CD4-positive, alpha-beta T cell treated with Interleukin-1 beta for 1 hour (primary cell): Measurements from ENCODE around the gene CASQ2.

Source experiments
- DNase-seq, 2 donors: peaks; one replicate each; pipeline ENCODE4 v3.0.0-alpha.2; 2020 to 2022

Gene CASQ2

DNA sequence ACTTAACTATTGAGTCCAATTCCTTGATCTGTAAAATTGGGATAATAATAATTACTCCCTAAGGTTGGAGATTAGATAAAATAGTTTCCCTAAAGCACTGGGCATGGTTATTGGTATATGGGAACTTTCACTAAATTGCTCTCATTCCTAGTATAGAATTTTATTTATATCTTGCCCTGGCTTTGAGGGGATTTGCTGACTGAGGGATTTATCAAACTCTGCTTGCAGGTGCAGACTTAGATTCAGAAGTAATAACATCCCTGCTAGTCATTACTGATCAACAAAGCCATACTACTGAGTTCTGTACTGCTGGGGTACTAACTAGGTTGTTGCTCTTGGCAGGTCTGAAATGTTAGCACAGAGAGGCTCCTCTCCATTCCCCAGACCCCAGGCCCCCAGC is 41.9 kb downstream of the CASQ2 start:
- DNase-seq, result no peak

DNA sequence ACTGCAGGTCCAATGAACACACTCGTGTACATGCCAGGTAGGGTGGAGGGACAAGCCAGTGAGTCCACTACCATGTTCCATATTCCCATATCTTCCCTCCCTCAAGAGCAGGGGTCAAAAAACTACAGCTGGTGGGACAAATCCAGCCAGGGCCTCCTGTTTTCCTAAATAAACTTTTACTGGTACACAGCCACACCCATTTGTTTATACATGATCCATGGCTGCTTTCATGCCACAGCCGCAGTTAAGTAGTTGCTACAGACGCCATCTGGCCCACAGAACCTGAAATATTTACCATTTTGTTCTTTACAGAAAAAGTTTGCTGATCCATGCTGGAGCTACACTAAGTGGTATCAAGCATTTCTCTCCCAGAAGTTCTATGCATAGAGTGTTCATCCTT is 42.4 kb downstream of the CASQ2 start:
- no peak for DNase-seq

DNA sequence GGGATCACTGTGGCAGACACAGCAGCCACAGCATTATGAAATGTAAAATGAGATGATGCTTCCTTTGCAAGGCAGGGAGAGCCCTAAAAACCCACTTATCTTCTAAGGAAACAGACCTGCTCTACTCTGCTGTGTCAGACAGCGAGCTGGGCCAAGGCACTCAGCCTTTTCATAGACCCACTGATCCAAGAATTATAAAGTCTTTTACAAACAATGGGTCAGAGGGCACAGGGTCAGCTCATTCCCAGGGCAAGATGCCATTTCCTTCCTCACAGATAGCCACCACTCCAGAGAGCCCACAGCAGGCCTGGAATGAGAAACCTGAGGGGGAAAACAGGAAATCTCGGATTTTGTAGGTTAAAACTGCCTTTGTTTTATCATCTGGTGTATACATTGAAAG is 42.9 kb downstream of the CASQ2 start:
- DNase-seq, result no peak

DNA sequence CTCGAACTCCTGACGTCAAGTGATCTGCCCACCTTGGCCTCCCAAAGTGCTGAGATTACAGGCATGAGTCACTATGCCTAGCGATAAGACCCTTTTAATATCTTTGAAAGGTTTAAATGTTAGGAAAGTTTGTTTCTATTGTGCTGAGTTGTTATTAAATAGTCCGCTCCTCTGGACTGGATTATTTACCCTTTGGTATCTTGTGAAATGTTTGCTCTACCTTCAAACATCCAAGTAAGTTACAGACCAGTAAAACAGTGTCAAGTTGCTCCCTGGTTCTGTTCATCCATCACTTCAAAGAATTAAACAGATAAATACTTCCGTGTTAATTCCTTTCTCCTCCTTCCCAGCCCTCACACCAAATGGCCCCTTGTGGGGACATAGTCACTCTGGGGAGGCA is 44.8 kb downstream of the CASQ2 start:
- DNase-seq, result no peak

DNA sequence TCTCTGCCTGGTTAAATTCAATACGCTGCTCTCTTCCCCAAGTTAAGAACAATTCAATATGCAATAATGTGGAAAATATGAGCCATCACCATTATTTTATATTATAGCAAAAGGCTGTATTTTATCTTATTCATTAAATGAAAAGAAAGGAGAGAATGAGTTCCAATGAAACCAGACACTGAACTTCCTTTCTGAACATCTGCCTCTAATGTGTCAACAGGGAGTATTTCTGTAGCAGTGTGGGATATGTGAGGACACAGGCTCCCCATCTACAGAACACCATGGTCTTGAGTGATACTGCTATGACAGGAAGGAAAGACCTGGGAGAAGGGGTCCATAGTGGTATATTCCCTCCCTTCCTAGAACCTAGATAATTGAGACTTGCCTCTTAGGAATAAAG is 46.3 kb downstream of the CASQ2 start:
- no peak for DNase-seq

DNA sequence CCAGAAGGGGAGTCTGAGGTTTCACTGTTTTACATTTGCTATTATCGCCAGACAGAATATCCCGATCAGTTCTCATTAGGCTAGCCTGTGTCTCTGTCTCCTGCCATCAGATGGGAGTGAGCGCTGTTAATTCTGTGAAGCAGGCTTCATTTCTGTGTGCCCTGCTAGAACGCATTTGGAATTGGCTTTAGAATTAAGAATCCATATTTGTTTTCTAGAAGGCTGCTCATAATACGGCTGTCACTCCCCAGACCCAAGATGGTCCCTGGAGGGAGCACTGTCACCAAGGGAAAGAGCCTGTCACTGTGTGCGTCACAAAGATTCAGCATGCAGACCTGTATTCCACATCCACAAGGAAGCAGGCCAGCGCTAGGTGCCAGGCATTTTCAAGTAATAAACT is 49.2 kb downstream of the CASQ2 start:
- no peak for DNase-seq

DNA sequence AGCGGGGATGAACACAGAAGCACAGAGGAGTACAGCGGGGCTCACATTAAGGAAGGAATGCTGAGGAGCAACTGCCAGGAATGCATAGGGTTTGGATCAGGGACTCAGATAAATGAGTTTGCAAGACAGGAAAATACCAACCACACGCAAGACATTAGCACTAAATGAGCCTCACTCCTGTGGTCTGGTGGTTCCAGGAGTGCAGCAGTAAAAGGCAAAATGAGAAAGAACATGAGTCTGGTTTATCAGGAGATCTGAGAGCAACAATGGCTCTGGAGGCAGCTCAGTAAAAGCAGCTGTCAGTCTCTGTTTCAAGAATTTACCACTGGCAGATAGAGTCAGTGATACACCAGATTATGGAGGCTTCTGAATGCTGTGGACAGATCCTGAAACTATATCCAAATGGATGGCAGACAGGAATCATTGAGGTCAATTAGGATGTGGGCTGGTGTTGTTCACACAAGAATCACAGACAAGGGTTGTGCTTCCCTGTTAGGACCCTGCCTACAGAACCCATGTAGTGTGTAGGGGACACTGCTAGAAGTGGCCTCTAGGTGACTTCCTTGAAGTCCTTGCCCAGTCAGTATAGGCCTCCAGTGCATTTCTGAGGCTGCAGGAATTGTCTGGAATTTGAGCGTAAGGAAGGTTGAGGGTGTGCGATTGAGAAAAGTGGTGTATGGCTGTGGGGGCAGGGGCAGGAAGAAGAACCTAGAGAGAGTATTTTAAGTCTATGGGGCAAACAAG is 50.3 kb downstream of the CASQ2 start:
- no peak for DNase-seq

DNA sequence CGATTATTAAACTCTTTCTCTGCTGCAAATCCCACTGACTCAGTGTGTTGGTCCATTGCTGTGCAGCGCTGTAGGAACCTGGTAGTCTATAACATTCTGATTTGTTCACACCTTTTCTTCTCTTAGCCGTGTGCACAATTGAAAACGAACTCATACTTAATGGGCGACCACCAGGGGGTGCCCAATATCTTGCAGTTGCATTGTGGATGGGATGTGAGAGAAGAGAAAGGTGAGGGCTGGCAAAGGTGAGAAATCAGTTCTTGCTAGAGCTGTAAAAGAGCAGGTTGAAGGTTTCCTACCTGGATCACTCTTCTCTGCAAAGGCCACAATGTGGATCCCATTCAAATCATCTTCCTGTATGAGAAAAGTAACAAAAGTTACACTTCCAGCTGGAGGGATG is 51.0 kb downstream of the CASQ2 start:
- peak; percentile 3 to 13 for DNase-seq

DNA sequence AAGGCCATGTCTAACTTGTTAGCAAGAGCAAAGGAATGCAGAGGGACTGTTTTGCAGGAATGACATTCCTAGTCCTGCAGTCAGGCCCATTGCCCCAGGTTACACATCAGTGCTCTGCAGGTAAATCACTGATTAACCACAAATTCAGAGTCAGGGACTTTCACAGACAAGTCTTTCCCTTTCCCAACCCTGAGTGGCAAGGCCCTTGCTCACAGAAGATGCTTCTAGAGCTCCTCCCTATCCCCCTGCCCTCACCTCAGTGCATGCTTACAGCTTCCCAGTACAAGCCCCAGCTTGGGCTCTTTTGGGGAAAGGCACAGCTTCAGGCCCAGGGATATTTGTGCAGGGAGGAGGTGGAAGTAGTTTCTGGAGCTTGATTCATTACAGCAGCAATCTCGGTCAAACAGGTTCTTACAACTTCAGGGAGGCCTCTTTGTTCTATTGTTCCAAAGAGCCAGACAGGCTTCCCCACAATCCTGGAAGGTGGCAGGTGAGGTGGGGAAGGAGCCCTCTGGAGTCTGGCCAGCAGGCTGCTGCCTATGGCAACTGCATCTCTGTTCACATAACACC is 53.9 kb downstream of the CASQ2 start:
- DNase-seq, result no peak

DNA sequence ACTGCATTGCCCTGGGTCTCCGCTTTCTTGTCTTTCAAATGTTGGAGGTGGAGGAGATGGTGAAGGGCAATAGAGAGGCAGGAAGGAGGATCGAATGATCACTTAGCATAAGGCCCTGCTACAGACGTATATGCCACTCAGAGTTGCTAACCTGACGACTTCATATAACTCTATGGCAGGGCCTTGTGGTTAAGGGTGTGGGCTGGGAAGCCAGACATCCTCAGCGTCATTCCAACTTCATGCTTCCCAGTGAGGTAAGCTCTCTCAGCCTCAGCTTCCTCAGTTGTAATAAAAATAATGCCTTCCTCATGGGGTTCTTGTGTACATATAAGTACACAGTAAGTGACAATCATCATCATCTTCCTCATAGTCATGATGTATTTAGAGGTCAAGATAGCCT is 54.6 kb downstream of the CASQ2 start:
- DNase-seq, result no peak

DNA sequence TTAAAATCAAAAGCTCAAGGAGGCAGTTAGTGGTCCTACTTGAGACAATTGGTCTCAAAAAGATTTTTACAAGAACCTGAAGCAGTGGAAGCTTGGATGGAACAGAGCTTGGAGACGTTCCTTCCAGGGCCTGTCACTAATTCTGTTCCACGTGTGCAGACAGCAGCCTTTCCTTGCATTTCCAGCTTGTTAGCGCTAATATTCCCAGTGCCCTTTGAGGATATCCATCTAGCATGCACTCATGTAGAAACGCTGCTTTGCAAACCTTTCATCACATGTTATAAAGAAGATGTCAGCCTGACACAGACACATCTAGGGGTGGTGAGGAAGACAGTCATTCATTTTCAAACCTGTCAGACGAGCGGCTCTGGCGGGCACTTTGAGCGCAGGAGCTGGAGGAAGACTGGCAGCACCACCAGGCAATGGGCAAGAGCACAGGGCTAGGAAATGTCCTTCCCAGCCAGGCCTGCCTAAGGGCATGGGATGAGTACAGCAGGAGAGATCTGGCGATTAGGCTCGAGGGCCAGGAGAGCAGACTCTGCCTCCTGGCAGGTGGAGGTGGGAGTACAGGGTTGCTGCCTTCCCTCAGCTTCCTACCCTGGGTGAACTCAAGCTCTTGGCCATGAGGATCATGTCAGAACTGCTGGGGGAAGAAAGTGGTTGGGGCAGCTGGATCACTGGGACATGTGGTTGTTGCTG is 55.5 kb downstream of the CASQ2 start:
- DNase-seq, result no peak

DNA sequence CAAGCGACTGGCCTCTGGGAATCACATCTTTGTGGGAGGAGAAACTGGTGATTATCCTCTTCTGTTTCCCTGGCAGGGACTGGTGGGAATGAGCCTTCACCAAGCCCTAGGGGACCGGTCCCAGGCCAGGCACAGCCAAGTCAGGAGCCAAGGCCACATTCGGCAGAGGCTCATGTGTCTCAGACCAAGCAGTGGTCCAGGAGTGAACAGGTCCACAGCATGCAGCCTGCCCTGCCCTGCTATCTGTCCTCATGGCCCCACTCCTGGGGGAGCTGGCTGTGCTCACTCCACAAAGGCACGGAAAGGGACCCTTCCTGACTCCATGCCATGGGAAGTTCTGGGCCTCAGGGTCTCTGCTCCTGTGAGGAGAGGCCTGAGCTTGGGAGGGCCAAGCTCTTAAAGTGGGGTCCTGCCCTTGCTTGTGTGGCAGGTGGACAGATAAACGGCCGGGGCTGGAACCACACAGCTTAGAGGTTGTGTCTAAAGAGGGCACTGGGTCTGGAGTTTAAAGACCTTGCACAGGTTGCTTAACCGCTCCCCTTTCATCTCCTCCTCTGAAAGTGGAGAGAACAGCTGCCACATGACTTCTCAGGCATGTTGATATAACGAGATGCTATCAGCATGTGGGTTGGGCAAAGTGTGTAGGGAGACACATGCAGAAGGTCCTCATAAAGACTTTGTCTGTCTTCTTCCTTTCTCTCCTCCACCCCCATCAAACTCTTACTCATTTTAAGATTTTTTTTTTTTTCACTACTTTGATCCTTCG is 57.5 kb downstream of the CASQ2 start:
- no peak for DNase-seq

DNA sequence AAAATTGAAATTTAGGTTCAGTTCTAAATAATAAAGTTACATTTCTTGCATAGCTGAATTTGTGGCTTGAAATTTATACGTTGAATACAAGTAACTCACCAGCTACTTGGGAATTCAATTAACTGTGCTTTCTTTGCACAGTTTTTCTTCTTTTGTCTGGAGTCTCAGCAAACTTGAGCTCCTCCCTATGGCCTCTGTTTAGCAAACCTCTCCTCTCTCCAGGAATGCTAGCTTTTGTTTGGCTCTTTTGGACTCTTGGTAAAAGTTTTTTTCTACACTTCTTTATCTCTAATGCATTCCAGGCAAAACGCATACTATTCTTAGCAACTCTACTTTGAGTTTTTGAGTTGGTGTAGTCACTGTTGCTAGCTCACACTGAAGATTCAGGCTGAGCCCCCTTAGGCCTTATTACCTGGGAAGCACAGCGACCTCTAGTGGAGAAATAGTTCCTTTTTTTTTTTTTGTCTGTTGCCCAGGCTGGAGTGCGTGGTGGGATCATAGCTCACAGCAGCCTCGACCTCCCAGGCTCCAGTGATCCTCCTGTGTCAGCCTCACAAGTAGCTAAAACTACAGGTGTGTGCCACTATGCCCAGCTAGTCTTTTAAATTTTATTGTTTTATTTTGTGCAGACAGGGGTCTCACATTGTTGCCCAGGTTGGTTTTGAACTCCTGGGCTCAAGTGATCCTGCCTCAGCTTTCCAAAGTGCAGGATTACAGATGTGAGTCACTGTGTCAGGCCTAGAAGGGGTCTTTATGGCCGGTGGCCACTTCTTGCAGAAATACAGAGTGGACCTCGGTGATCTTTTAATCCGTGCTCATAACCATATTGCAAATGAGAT is 61.7 kb downstream of the CASQ2 start:
- peak in 1 of 2 donors; percentile 7 for DNase-seq

DNA sequence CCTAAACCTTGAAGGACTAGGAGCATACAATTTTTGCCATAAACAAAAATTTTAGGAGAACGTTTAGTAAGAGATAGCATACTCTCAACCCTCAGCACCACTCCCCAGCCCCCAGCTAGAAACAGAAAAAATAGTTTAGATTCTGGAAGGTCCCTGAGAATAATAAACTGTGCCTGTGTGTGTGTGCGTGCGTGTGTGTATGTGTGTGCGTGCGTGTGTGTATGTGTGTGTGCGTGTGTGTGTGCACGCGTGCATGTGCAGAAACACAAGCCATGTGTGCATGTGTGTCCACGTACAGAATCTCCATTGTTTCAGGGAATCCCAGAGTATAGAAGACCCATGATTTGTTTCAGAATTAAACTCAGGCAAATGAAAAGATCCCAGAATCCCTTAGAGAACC is 62.6 kb downstream of the CASQ2 start:
- no peak for DNase-seq

DNA sequence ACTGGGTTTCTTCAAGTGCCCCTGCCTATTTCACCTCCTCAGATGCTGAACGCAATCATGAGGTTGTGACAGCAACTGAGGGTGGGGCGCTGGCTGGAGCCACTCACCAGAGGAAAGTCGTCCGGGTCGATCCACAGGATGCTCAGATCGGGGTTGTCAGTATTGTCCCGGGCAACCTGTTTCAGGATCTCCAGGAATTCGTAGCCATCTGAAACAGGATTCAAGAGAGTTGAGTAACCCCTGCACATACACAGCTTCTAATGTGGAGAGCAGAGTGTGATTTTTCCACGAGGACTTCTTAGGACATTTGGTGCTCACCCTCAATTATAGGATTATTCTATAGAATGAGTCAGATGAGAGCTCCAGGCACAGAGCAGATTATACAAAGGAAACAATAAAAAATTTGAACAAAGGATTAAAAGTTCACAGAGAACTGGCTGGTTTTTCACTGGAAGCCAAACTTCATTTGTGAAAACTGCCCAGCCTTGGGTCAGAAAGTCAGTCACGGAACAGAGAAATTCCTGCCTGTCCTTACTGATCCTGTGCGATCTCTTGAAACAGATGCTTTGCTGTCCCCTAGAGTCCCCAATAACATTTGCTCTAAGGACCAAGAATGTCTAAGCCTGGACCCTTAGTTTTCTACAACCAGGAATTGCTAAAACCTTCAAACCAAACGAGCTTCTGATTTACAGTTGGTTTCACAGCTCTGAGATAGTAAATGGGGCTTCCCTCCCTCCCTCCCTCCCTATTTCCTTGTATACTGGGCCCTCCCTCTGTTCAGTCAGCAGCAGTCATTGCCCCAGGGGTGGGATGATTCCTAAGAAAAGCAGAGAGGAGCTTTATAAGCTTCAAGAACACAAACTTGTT is 63.2 kb downstream of the CASQ2 start:
- no peak for DNase-seq

DNA sequence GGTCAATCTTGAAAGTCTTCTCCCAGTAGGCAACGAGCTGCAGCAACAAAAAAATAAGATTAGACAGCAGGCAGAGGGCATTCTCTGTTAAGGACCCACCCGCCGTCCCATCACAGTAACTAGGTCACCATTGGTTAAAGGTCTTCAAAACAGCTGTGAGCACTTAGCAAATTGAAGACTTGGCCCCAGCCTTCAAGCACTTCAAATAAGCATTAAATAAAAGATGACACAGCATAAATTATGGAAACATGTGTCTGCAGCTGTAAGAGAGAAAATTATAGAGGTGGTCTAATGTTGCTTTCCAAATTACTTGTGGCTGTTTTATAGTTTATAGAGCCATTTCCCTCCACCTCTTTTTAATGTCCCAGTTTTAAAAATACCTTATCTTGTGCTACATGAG is 65.6 kb downstream of the CASQ2 start:
- no peak for DNase-seq

DNA sequence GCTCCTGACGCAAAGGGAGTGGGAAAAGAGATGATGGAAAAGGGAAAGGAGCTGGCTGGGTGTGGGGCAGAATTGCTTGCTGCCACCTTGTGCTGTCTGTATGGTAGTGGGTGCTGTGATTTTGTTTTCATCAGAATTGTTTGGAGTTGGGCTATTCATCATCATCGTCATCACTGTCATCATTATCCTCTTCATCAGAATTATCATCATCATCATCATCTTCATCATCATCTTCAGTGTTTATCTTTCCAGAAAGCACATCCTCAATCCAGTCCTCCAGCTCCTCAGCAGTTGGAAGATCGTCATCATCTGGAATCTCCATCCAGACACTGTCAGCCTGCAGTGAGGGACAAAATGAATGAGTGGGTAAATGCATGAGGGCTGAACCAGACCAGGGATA is 67.4 kb downstream of the CASQ2 start:
- no peak for DNase-seq

DNA sequence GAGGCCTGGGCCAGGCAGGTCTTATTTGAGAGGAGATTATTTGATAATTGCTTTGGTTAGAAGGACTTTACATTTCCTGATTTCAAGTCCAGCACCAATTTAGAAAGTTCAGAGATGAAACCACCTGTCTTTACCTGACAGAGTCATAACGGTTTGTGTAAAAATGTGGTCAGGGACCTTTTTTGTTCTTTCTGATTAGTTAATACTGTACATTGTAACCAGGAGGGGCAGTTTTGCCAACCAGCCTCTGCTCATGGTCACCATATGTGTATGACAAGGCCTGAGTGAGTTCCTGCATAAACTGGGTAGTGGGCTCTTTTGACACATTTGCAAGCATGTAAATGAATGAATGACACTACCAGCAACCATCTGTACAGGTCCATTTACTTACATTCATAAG is 70.9 kb downstream of the CASQ2 start:
- no peak for DNase-seq

DNA sequence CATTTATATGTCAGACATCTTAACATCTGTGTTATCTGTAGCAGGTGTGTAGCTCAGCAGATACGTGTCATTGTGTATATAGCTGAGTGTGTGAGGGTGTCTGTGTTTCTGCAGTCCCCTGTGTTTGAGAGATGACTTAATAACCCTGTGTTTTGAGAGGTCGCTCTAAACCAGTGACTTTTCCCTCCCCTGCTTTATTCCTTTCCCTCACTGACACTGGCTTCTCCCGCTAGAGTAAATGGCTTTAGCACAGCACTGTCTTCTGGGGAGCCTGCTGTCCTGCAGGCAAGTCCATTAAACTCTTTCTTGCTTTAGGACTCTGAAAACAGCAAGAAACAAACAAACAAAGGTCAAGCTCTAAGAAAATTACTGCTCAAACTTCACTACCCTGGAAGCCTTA is 73.7 kb downstream of the CASQ2 start:
- DNase-seq, result no peak

DNA sequence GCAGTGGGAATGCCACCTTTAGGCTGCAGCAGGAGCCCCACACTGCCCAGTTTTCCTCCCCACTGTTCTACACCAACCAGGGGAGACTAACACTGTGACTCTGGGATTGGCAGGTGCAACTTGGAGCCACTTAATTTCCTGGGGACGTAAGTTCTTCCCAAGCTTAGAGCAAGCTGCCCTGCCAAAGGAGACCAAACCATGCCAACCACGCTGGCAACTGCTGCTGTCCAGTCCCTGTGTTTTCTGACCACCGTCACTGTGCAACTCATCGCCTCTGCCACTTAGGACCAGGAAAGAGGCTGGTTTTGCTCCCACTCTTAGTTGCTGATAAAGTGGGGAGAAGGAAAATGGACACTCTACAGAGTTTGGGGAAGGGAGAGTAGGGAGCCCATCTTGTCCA is 76.3 kb downstream of the CASQ2 start:
- DNase-seq, result no peak

DNA sequence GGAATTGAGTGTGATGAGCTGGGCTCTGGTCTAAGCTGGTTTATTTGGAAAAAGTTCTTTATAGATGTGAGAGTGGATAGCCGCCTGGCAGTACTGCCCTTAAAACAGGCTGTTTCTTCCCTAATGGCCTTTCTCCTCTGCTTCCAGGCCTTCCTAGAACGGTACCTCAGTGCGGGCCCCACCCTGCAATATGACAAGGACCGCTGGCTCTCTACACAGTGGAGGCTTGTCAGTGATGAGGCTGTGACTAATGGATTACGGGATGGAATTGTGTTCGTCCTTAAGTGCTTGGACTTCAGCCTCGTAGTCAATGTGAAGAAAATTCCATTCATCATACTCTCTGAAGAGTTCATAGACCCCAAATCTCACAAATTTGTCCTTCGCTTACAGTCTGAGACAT is 77.5 kb downstream of the CASQ2 start:
- DNase-seq, result no peak

DNA sequence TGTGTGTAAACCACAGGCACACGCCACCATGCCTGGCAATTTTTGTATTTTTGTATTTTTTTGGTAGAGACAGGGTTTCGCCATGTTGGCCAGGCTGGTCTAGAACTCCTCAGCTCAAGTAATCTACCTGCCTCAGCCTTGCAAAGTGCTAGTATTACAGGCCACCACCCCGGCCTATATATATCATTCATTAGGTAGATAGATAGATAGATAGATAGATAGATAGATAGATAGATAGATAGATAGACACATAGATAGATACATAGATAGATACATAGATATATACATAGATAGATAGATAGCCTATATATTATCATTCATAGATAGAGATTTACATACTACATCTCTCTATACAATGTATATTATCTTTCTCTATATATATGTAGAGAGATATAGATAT is 80.8 kb downstream of the CASQ2 start:
- no peak for DNase-seq
